Measurements from ENCODE around the gene KCNJ6. TPM values are rescaled to one million over a fixed set of nuclear protein-coding genes. Genes with fewer than 3 reads are reported as not detected.

KCNJ6 gene
- total and polyA plus RNA-seq, 2 of the 8 experiments (the other 6 are each of a cell fraction or from before 2014, with no cell fraction given): 0.51 to 1.2 TPM

DNA sequence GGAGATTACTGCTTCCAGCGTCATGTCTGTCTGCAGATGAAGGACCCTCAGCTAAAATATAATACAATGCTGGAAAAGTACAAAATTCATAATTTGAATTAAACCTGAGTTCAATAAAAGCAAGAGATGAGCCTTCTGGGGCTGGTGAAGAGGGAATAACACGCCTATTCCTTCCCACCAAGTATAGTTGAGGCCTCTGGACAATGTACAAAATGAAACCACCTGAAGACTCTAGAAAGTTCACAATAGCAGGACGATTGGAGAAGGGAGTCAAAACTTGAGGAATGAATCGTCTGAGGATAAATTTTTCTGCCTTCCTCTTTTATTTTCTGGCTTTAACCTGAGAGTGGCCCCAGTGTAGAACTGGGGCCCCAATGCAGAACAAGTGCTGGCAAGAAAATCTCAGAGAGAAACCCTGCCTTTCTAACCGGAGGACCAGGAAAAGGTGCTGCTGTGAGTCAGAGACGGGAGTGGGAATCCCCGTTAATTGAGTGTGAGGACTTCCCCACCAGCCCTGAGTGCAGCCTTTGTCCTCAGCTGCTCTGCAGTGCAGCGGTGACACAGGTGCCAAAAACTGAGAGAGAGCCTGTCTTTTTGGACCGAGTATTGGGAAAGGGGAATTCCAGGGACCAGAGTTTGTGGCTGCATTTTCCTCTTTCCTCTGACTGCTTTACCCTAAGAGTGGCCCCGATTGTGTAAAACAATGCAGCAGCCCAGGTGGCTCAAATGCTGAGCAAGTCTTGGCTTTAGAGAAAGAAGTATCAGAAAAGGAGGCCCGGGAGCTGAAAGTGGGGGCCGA, 284.7 kb downstream of the KCNJ6 start (continued):
- peak; percentile 89 for TF ChIP-seq NANOG (IDR thresholded peaks at IDR 0.05; ENCODE audit: insufficient read depth, low read depth, low read length, poor library complexity, severe bottlenecking)
- no peak for TF ChIP-seq GABPA (IDR thresholded peaks at IDR 0.05; ENCODE audit: borderline replicate concordance, insufficient read depth, low read length)
- no peak for TF ChIP-seq RXRA (IDR thresholded peaks at IDR 0.05; ENCODE audit: insufficient read depth, low read depth, low read length)
- peak in 1 of 2 experiments; percentile 33; a peak in 2 of 4 replicates for TF ChIP-seq RAD21 (IDR thresholded peaks at IDR 0.05 in 1 of 2, conservative IDR thresholded peaks at IDR 0.05 in 1 of 2; ENCODE audit: low read depth in 2 of 2, low read length in 2 of 2)
- no peak for TF ChIP-seq ZNF274 (IDR thresholded peaks at IDR 0.05; ENCODE audit: borderline replicate concordance, extremely low read depth, low read length)
- no peak for TF ChIP-seq SAP30 (IDR thresholded peaks at IDR 0.05; ENCODE audit: insufficient read depth, insufficient replicate concordance, low read length)
- peak; percentile 69 for TF ChIP-seq TAF7 (optimal IDR thresholded peaks at IDR 0.05; ENCODE audit: borderline replicate concordance, low read depth, low read length)
- no peak for TF ChIP-seq EZH2 (IDR thresholded peaks at IDR 0.05; ENCODE audit: low read depth, low read length, severe bottlenecking)
- TF ChIP-seq YY1 (IDR thresholded peaks at IDR 0.05; ENCODE audit: low read depth, low read length): 0 out of 2 replicates have a peak, but pooled peaks have one; percentile 39
- no peak for TF ChIP-seq CTBP2 (IDR thresholded peaks at IDR 0.05; ENCODE audit: borderline replicate concordance, insufficient read depth, insufficient read length, low read length)
- TF ChIP-seq, protein P1, sequence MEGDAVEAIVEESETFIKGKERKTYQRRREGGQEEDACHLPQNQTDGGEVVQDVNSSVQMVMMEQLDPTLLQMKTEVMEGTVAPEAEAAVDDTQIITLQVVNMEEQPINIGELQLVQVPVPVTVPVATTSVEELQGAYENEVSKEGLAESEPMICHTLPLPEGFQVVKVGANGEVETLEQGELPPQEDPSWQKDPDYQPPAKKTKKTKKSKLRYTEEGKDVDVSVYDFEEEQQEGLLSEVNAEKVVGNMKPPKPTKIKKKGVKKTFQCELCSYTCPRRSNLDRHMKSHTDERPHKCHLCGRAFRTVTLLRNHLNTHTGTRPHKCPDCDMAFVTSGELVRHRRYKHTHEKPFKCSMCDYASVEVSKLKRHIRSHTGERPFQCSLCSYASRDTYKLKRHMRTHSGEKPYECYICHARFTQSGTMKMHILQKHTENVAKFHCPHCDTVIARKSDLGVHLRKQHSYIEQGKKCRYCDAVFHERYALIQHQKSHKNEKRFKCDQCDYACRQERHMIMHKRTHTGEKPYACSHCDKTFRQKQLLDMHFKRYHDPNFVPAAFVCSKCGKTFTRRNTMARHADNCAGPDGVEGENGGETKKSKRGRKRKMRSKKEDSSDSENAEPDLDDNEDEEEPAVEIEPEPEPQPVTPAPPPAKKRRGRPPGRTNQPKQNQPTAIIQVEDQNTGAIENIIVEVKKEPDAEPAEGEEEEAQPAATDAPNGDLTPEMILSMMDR (IDR thresholded peaks at IDR 0.05; ENCODE audit: control extremely low read depth in 1 of 3, insufficient read depth in 1 of 3, low read depth in 1 of 3, low read length in 3 of 3): no peak
- TF ChIP-seq RNF2 (IDR thresholded peaks at IDR 0.05; ENCODE audit: borderline replicate concordance, low read depth, low read length, missing control alignments, poor library complexity, severe bottlenecking): no peak
- TF ChIP-seq CREB1 (IDR thresholded peaks at IDR 0.05): no peak
- no peak for TF ChIP-seq BRCA1 (IDR thresholded peaks at IDR 0.05; ENCODE audit: low read depth, low read length)
- TF ChIP-seq, protein P2, sequence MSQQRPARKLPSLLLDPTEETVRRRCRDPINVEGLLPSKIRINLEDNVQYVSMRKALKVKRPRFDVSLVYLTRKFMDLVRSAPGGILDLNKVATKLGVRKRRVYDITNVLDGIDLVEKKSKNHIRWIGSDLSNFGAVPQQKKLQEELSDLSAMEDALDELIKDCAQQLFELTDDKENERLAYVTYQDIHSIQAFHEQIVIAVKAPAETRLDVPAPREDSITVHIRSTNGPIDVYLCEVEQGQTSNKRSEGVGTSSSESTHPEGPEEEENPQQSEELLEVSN (IDR thresholded peaks at IDR 0.05): no peak
